NB4 (cell line): Measurements from ENCODE around the gene NR2F1-AS1.

Source experiments
- MAX ChIP-seq: IDR thresholded peaks from 2 replicates; pipeline ENCODE4 v1.6.1; 2011; ENCODE audit warnings: low read depth, low read length
- MYC ChIP-seq: IDR thresholded peaks from 2 replicates; pipeline ENCODE4 v1.6.1; 2011; ENCODE audit warnings: low read depth, low read length
- POLR2A ChIP-seq: IDR thresholded peaks from 2 replicates; pipeline ENCODE4 v1.6.1; 2011; ENCODE audit warnings: mild to moderate bottlenecking; ENCODE audit not compliant: insufficient read length; ENCODE audit errors: extremely low read depth
- TF ChIP-seq, protein P1 (sequence below): IDR thresholded peaks from one replicate; pipeline ENCODE4 v1.5.1; 2012; ENCODE audit warnings: low read depth, low read length

GRCh38 chr5:93610581-93611272 lies 29.7 kb upstream of the NR2F1-AS1 start:
- TF ChIP-seq, protein P1, sequence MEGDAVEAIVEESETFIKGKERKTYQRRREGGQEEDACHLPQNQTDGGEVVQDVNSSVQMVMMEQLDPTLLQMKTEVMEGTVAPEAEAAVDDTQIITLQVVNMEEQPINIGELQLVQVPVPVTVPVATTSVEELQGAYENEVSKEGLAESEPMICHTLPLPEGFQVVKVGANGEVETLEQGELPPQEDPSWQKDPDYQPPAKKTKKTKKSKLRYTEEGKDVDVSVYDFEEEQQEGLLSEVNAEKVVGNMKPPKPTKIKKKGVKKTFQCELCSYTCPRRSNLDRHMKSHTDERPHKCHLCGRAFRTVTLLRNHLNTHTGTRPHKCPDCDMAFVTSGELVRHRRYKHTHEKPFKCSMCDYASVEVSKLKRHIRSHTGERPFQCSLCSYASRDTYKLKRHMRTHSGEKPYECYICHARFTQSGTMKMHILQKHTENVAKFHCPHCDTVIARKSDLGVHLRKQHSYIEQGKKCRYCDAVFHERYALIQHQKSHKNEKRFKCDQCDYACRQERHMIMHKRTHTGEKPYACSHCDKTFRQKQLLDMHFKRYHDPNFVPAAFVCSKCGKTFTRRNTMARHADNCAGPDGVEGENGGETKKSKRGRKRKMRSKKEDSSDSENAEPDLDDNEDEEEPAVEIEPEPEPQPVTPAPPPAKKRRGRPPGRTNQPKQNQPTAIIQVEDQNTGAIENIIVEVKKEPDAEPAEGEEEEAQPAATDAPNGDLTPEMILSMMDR, result no peak
- no peak for TF ChIP-seq POLR2A
- no peak for TF ChIP-seq MYC
- TF ChIP-seq MAX, result no peak
